Renal pelvis (tissue), 4 donors: ENCODE results near the gene DEAF1. TPM values are rescaled to one million over a fixed set of nuclear protein-coding genes. Genes with fewer than 3 reads are reported as not detected.

Experiments
- DNase-seq: peaks from one replicate; pipeline ENCODE4 v3.0.0-alpha.2; 2013
- polyA plus RNA-seq, 3 donors: library from polyadenylated mRNA; unstranded; fragments of 120-200 nt; gene quantifications; one replicate each; pipeline ENCODE4 v1.2.1, GENCODE V29; 2013; ENCODE audit not compliant: insufficient read length in 3 of 3

DEAF1 gene
- polyA plus RNA-seq, 3 donors, result 55.3 to 61.9 (median 55.6) TPM

- no peak for DNase-seq
Measured at GRCh38 chr11:614021-614622, 80.9 kb downstream of the DEAF1 start.

- DNase-seq, result no peak
Measured at GRCh38 chr11:613369-613968, 81.6 kb downstream of the DEAF1 start.

DNA sequence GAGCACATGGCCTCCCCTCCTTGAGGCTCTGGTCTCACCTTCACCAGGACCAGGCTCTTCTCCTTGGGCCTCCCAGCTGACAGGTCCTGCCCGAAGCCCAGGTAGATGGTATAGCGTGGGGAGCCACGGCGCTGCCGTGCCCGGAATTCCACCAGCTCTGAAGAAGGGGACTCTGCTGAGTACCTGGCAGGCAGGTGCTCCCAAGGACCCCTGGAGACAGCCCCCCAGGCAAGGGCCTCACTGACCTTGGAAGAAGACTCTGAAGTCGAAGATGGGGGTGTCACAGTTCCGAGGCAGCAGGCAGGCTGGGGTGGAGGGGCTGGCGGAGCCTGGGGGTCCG, 82.1 kb downstream of the DEAF1 start:
- no peak for DNase-seq

DNA sequence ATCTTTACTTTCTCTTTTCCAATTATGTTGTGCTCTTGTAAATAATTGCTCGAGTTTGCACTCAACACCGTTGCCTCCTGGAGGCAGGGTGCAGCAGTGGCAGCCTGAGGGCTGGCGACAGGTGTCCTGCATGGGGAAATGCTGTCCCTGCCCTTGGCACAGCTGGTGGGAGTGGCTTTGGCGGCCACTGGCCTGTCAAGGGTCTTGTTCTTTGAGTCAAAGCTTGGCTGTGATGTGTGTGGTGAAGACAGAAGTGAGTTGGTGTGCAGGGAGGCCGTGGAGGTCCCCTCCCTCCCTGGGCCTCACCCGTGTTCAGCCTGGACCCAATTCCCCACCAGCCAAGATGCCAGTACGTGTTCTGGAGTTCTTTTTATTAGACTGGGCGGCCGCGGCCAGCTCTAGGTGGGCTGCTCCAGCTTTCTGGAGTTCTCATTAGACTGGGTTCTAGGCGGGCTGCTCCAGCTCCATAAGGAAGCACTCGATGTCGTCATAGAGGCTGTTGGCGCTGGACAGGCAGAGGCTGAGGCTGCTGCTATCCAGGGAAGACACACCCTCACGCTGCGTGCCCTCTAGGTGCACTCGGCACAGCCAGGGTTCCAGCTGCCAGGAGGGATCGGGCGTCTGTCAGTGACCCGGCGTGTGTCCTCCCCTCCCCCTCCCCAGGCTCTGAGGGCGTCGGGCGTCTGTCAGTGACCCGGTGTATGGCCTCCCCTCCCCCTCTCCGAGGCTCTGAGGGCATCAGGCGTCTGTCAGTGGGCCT, 82.6 kb downstream of the DEAF1 start:
- DNase-seq, result no peak

- DNase-seq, result no peak
Measured at GRCh38 chr11:611001-611996, 83.7 kb downstream of the DEAF1 start.

- no peak for DNase-seq
Measured at GRCh38 chr11:610146-610801, 84.7 kb downstream of the DEAF1 start.

GRCh38 chr11:609341-609811, 85.6 kb downstream of the DEAF1 start:
- no peak for DNase-seq

- no peak for DNase-seq
Measured at GRCh38 chr11:608791-609251, 86.2 kb downstream of the DEAF1 start.

DNA sequence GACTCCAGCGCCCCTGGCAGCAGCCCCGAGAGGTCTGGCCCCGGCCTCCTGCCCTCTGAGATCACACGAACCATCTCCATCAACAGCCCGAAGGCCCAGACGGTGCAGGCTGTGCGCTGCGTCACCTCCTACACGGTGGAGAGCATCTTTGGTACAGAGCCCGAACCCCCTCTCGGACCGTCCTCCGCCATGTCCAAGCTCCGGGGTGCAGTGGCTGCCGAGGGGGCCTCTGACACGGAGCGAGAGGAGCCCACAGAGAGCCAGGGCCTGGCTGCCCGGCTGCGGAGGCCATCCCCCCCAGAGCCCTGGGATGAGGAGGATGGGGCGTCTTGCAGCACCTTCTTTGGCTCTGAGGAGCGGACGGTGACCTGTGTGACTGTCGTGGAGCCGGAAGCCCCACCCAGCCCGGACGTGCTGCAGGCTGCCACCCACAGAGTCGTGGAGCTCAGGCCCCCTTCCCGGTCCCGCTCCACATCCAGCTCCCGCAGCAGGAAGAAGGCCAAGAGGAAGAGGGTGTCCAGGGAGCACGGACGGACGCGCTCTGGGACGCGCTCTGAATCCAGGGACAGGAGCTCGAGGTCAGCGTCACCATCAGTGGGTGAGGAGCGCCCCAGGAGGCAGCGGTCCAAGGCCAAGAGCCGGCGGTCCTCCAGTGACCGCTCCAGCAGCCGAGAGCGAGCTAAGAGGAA, 86.9 kb downstream of the DEAF1 start:
- no peak for DNase-seq

DNA sequence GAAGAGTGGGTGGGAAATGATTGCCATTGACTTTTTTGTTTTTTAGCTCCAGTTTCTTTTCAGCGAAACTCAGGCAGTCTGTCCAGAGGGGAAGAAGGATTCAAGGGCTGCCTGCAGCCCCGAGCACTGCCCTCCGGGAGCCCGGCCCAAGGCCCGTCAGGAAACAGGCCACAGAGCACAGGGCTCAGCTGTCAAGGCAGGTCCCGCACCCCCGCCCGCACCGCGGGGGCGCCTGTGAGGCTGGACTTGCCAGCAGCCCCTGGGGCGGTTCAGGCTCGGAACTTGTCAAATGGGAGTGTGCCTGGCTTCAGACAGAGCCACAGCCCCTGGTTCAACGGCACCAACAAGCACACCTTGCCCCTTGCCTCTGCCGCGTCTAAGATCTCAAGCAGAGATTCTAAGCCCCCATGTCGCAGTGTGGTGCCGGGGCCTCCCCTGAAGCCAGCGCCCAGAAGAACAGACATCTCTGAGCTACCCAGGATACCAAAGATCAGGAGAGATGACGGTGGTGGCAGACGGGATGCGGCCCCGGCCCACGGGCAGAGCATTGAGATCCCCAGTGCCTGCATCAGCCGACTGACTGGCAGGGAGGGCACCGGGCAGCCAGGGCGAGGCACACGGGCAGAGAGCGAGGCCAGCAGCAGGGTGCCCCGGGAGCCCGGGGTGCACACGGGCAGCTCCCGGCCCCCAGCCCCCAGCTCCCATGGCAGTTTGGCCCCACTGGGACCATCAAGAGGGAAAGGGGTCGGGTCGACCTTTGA, 87.8 kb downstream of the DEAF1 start:
- no peak for DNase-seq

DNA sequence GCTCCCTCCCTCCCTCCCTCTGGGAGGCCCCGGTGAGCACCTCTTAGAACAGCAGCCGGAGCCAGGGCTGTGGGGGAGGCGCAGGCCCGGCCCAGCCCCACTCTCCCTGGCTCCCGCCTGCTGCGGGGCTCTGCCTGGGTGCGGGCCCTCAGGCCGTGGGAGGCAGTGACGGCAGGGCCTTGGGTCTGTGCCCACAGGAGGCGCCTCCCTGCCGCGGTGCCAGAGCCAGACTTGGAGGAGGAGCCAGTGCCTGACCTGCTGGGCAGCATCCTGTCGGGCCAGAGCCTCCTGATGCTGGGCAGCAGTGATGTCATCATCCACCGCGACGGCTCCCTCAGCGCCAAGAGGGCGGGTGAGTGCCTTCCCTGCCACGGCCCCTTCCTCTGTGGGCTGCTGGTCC, 88.8 kb downstream of the DEAF1 start:
- no peak for DNase-seq

GRCh38 chr11:605286-606129, 89.5 kb downstream of the DEAF1 start:
- DNase-seq, result no peak

DNA sequence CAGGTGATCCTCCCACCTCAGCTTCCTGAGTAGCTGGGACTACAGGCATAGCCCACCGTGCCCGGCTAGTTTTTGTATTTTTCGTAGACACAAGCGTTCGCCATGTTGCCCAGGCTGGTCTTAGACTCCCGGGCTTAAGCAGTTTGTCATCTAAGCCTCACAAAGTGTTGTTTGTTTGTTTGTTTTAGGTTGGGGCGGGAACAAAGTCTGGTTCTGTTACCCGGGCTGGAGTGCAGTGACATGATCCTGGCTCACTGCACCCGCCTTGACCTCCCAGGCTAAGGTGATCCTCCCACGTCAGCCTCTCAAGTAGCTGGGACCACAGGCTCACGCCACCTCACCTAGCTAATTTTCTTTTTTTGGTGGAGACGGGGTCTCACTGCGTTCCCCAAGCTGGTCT, 91.9 kb downstream of the DEAF1 start:
- DNase-seq, result no peak

DNA sequence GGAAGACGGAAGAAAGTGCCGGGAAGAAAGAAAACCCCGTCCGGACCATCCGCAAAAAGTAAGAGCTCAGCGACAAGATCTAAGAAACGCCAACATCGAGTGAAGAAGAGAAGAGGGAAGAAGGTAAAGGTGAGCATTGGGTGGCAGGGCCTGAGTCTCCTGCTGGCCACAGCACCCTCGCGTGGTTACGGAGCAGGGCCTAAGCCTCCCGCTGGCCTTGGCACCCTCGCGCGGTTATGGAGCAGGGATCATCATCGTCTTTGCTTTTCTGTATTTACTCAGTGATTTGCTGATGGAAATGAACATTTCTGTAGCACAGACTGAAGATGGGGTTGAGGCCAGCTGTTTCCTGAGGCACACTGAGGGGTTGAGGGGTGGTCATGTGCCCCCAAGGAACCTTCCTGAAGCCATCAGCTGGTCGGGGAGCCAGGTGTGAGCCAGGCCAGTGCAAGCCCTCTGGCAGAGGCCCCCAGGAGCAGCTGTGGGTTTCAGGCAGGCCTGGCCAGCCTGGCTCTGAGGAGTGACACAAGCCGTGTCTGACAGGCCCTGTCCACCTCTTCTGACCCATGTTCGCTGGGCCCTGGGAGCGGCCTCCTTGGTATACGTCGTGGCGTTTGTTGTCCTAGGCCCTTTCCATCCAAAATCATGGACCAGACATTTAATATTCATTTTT, 93.3 kb downstream of the DEAF1 start:
- no peak for DNase-seq

- DNase-seq, result no peak
Measured at GRCh38 chr11:598005-598680, 96.9 kb downstream of the DEAF1 start.

DNA sequence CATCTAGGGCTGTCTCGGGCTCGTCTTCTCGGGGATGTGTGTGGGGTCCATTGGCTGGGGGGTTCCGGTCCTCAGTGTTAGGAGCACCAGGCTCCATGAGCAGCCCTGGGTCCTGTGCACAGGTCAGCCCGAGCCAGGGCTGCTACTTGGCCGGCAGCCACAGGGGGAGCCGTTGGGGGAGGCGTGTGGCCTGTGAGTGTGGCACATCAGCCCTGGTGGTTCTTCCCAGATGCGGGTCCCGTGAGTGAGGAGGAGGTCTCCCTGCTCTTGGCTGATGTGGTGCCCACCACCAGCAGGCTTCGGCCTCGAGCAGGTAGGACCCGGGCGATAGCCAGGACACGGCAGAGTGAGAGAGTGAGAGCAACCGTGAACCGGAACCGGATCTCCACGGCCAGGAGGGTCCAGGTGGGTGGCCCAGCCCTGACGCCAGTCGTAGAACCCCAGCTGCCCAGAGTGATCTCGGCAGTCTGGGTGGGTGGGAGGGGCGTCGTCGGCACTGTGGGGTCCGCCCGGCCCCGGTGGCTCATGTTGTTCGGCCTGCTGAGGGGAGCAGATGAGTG, 97.8 kb downstream of the DEAF1 start:
- no peak for DNase-seq

DNA sequence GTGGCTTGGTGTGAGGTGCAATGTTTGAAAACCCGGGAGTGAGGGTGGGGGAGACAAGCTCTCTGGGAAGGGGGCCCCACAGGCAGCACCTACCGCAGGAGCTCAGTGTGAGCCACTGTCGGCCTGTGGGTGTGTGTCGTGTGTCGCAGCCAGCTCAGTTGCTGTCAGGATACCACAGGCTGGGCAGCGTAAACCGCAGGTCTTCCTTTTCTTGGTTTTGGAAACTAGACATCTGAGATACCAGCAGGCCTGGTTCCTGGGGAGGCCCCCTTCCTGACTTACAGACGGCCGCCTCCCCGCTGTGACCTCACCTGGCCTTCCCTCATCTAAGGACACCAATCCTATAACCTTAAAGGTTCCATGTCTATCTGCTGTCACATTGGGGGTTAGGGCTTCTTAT, 98.6 kb downstream of the DEAF1 start:
- no peak for DNase-seq

GRCh38 chr11:595400-595799, 99.6 kb downstream of the DEAF1 start:
- no peak for DNase-seq
